Glutamatergic neuron (in vitro differentiated cells): Measurements from ENCODE around the gene TMEM242. TPM values are rescaled to one million over a fixed set of nuclear protein-coding genes. Genes with fewer than 3 reads are reported as not detected.

Experiments
- DNase-seq: peaks from one replicate; pipeline ENCODE4 v3.0.0; 2022
- H3K27ac Mint-ChIP-seq: one replicate; pipeline ENCODE4 v1.8.0; 2020; ENCODE audit warnings: mild to moderate bottlenecking, mixed read lengths, inconsistent platforms; ENCODE audit not compliant: unreplicated experiment
- H3K27me3 Mint-ChIP-seq: one replicate; pipeline ENCODE4 v1.8.0; 2020; ENCODE audit warnings: mild to moderate bottlenecking, moderate library complexity, mixed read lengths, inconsistent platforms; ENCODE audit not compliant: unreplicated experiment
- H3K36me3 Mint-ChIP-seq: one replicate; pipeline ENCODE4 v1.8.0; 2020; ENCODE audit warnings: mild to moderate bottlenecking, mixed read lengths, inconsistent platforms; ENCODE audit not compliant: unreplicated experiment
- H3K4me1 Mint-ChIP-seq: one replicate; pipeline ENCODE4 v1.8.0; 2020; ENCODE audit warnings: mild to moderate bottlenecking, low read depth, mixed read lengths, inconsistent platforms; ENCODE audit not compliant: unreplicated experiment
- H3K4me3 Mint-ChIP-seq: one replicate; pipeline ENCODE4 v1.8.0; 2020; ENCODE audit warnings: mild to moderate bottlenecking, mixed read lengths, inconsistent platforms; ENCODE audit not compliant: unreplicated experiment
- H3K9me3 Mint-ChIP-seq: one replicate; pipeline ENCODE4 v1.8.0; 2020; ENCODE audit warnings: mild to moderate bottlenecking, moderate library complexity, mixed read lengths, inconsistent platforms; ENCODE audit not compliant: unreplicated experiment
- total RNA-seq: library from RNA; stranded (reverse); fragmentation: NEBNext Ultra II Directional; extraction: Animal tissue kit (Norgen Biotek cat#: 25700); gene quantifications from one replicate; pipeline ENCODE4 v1.2.1, GENCODE V29; 2021; ENCODE audit not compliant: unreplicated experiment
- TF ChIP-seq, protein P1 (sequence below): fragments of 200-600 bp; sonication (generic); IDR thresholded peaks from one replicate; pipeline ENCODE4 v1.5.0; 2021; ENCODE audit not compliant: partially characterized antibody, unreplicated experiment

Gene TMEM242
- total RNA-seq, 1 donor from 2014 or later = 19.7 TPM

DNA sequence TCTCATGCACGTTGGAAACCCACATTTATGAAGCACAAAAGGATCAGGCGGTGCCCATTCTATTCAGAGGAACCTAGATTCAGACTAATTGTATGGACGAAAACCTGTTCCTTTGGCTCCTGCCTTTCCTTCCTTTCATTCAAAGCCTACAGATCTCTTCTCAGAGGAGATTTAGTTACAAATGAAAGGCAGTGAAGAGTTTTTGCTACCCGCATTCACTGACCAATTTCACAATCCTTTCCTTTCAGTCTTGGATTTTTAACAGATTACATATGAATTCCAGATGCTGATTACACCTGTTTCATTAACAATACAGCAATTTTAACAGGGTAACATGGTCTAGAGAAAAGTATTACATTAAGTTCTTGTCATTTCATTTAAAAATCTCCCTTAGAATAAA lies 32.0 kb downstream of the TMEM242 start:
- peaks cover 5% of the 10 kb centered on the region for H3K27me3 Mint-ChIP-seq
- H3K36me3 Mint-ChIP-seq = no peaks in the 10 kb centered on the region
- H3K4me3 Mint-ChIP-seq = no peak overlapping the region
- DNase-seq = no peak
- no peak overlapping the region for H3K27ac Mint-ChIP-seq
- no peaks in the 10 kb centered on the region for H3K4me1 Mint-ChIP-seq
- TF ChIP-seq, protein P1, sequence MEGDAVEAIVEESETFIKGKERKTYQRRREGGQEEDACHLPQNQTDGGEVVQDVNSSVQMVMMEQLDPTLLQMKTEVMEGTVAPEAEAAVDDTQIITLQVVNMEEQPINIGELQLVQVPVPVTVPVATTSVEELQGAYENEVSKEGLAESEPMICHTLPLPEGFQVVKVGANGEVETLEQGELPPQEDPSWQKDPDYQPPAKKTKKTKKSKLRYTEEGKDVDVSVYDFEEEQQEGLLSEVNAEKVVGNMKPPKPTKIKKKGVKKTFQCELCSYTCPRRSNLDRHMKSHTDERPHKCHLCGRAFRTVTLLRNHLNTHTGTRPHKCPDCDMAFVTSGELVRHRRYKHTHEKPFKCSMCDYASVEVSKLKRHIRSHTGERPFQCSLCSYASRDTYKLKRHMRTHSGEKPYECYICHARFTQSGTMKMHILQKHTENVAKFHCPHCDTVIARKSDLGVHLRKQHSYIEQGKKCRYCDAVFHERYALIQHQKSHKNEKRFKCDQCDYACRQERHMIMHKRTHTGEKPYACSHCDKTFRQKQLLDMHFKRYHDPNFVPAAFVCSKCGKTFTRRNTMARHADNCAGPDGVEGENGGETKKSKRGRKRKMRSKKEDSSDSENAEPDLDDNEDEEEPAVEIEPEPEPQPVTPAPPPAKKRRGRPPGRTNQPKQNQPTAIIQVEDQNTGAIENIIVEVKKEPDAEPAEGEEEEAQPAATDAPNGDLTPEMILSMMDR = no peak
- H3K9me3 Mint-ChIP-seq = no peaks in the 10 kb centered on the region

DNA sequence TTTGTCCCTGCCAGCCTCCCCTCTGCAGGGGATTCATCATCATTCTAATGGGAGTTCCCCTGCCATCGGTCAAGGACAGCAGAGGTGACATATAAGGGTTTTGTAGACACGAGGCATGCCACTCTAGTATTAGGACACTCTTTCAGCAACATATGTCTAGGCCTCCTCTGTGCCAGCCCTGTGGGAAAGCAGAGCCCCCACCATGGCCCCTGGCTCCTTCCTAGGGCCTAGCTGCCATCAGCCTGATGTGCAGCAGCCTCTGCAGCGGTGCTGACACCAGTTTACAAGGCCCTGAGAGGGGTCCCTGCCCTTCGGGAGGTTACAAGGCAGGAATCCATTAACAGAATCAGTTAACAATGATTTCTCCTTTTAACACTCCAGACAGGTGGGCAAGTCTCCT lies 32.5 kb downstream of the TMEM242 start:
- Mint-ChIP-seq H3K27ac (no peak overlapping the region), H3K4me3 (no peak overlapping the region), H3K4me1 (no peaks in the 10 kb centered on the region), H3K9me3 (no peaks in the 10 kb centered on the region), H3K27me3 (peaks cover 5% of the 10 kb centered on the region), H3K36me3 (no peaks in the 10 kb centered on the region)
- no peak for DNase-seq
- TF ChIP-seq, protein P1 = no peak

DNA sequence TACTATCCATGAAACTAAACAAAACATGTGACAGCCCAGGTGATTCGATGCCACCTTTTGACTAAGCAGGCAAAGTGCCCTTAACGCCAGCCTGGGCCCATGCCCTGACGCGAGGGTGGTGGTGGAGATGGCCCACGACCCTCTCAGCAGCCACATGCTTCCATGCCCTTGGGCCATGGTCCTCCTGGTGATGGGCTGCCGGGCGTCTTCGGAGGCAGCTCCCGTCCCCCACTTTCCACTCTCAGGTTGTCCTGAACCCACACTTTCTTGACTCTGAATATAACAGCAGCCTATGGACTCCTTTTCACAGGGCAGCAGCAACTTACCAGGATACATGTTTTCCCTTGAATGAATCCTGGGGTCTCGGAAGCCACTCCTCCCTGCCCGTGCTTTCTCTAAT lies 33.6 kb downstream of the TMEM242 start:
- no peak for DNase-seq
- Mint-ChIP-seq H3K27me3 (peaks cover 7% of the 10 kb centered on the region), H3K36me3 (no peaks in the 10 kb centered on the region), H3K4me1 (no peaks in the 10 kb centered on the region), H3K4me3 (no peak overlapping the region), H3K27ac (no peak overlapping the region), H3K9me3 (peaks cover 2% of the 10 kb centered on the region)
- TF ChIP-seq, protein P1 = no peak

DNA sequence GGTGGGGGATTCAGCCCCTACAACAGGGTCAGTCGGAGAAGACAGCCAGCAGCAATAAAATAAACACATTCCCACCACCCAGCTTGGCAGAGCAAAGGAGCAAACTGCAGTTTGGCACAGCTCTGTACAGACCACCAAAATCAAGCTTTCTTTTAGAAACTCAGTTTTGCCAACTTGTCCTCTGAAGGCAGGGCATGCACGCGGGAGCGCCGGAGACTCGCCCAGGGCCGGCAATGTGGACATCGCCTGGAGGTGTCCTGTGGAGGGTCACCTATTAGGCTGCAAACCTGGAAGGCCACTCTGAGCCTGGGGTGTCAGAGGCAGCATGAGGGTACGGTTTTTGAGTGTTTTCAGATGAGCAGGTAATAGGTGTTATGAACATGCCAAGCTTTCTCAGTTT lies 34.7 kb downstream of the TMEM242 start:
- no peaks in the 10 kb centered on the region for H3K36me3 Mint-ChIP-seq
- H3K4me1 Mint-ChIP-seq = no peaks in the 10 kb centered on the region
- H3K27me3 Mint-ChIP-seq = peaks cover 7% of the 10 kb centered on the region
- no peak for DNase-seq
- H3K27ac Mint-ChIP-seq = no peak overlapping the region
- TF ChIP-seq, protein P1 = no peak
- peaks cover 2% of the 10 kb centered on the region for H3K9me3 Mint-ChIP-seq
- H3K4me3 Mint-ChIP-seq = no peak overlapping the region

DNA sequence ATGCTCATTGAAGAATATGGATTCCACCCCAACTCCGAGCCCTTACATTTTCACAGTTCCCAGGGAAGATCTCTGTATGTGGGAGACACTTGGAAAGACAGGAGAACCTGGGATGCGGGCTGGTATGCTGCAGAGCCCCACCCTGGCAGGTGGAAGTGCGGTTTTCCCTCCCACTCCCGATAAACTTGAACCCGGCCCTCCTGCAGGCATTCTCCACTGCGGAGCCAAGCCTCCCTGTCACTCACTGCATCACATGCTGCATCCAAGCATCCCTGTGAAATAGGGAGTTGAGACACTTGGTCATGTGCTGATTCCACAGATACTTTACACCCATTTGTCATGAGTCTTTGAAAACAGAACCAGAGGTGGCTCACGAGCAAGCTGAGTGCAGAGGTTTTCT lies 35.4 kb downstream of the TMEM242 start:
- DNase-seq = no peak
- H3K9me3 Mint-ChIP-seq = peaks cover 2% of the 10 kb centered on the region
- no peaks in the 10 kb centered on the region for H3K36me3 Mint-ChIP-seq
- TF ChIP-seq, protein P1 = no peak
- H3K4me1 Mint-ChIP-seq = no peaks in the 10 kb centered on the region
- peaks cover 7% of the 10 kb centered on the region for H3K27me3 Mint-ChIP-seq
- H3K27ac Mint-ChIP-seq = no peak overlapping the region
- H3K4me3 Mint-ChIP-seq = no peak overlapping the region
